ENCODE results near the gene MAN1A2. TPM values are rescaled to one million over a fixed set of nuclear protein-coding genes. Genes with fewer than 3 reads are reported as not detected.

Gene MAN1A2
- total and polyA plus RNA-seq, 2 experiments from 2014 or later = 24.7 to 45.0 TPM

- H3K36me3 ChIP-seq (replicated peaks; ENCODE audit: insufficient read depth, low read depth) = no peaks in the 10 kb centered on the region
- no peak overlapping the region for H3K27ac ChIP-seq
- H3K4me1 ChIP-seq (ENCODE audit: insufficient read depth) = peaks cover 12% of the 10 kb centered on the region
- no peaks in the 10 kb centered on the region for H4K20me1 ChIP-seq (ENCODE audit: insufficient read depth, poor library complexity, severe bottlenecking)
- H3K27me3 ChIP-seq = no peaks in the 10 kb centered on the region
- H3K9me2 ChIP-seq (replicated peaks; ENCODE audit: insufficient read depth) = no peaks in the 10 kb centered on the region
- no peaks in the 10 kb centered on the region for H3K79me2 ChIP-seq
- H3K4me2 ChIP-seq = no peak overlapping the region
- no peak overlapping the region for H3K4me3 ChIP-seq
- H3K9me3 ChIP-seq (ENCODE audit: low read depth) = no peaks in the 10 kb centered on the region
- TF ChIP-seq EZH2 (IDR thresholded peaks at IDR 0.05; ENCODE audit: borderline replicate concordance) = no peak
- no peak for TF ChIP-seq CTCF (IDR thresholded peaks at IDR 0.05; ENCODE audit: poor library complexity)
- no peak for TF ChIP-seq EZH2phosphoT487 (IDR thresholded peaks at IDR 0.05; ENCODE audit: low read depth, severe bottlenecking, unreplicated experiment)
- DNase-seq (ENCODE audit: low spot score) = no peak
- H2AFZ ChIP-seq = no peak overlapping the region
Measured at GRCh38 chr1:117327011-117327410, 40.2 kb upstream of the MAN1A2 start.

GRCh38 chr1:117335376-117336086 is 31.7 kb upstream of the MAN1A2 start:
- H3K27me3 ChIP-seq = no peaks in the 10 kb centered on the region
- no peaks in the 10 kb centered on the region for H3K36me3 ChIP-seq (replicated peaks; ENCODE audit: insufficient read depth, low read depth)
- H2AFZ ChIP-seq = no peak overlapping the region
- no peak for TF ChIP-seq CTCF (IDR thresholded peaks at IDR 0.05; ENCODE audit: poor library complexity)
- TF ChIP-seq EZH2phosphoT487 (IDR thresholded peaks at IDR 0.05; ENCODE audit: low read depth, severe bottlenecking, unreplicated experiment) = no peak
- no peak for TF ChIP-seq EZH2 (IDR thresholded peaks at IDR 0.05; ENCODE audit: borderline replicate concordance)
- no peaks in the 10 kb centered on the region for H3K9me3 ChIP-seq (ENCODE audit: low read depth)
- no peaks in the 10 kb centered on the region for H4K20me1 ChIP-seq (ENCODE audit: insufficient read depth, poor library complexity, severe bottlenecking)
- H3K9me2 ChIP-seq (replicated peaks; ENCODE audit: insufficient read depth) = no peaks in the 10 kb centered on the region
- no peak overlapping the region for H3K4me2 ChIP-seq
- no peak overlapping the region for H3K27ac ChIP-seq
- no peaks in the 10 kb centered on the region for H3K79me2 ChIP-seq
- WGBS (ENCODE audit: low lambda C conversion rate, missing lambda C conversion rate) = 78% methylated on average over 4 of the region's 4 CpGs
- peaks cover 10% of the 10 kb centered on the region for H3K4me1 ChIP-seq (ENCODE audit: insufficient read depth)
- no peak for DNase-seq (ENCODE audit: low spot score)
- H3K4me3 ChIP-seq = no peak overlapping the region

DNA sequence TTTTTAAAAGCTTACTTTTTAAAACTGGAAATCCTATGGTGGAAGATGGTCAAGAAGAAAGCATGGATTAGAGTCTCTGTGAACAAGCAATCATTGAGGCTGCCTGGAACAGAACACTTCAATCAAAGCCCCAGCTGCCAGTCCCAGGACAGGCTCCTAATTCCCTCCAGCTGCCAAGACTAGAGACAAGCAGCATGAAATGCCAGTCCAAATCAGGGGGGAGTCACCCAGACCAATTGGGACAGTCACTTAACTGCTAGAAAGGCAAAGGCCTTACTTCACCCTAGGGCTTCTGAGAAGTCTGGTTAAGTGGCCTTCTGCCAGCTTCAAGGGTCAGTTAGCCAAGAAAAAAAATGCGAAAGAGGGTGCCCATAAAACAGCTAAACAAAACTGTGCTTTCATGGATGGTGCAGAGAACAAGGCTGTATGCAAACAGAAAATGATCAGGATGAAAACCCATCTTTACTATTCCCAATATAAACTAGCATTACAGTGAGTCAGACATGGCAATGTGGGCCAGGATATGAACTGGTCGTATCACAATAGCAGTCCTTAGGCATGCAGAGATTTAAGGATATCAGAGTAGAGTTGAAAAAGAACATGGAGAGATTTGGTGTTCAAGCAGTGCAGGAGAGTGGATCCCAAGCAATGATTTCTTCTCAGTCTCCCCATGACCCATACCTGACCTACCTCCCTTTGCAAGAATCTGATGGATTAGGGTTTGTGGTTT is 31.0 kb upstream of the MAN1A2 start:
- Histone ChIP-seq H3K79me2 (no peaks in the 10 kb centered on the region), H3K9me3 (ENCODE audit: low read depth) (no peaks in the 10 kb centered on the region), H3K27me3 (no peaks in the 10 kb centered on the region), H3K4me1 (ENCODE audit: insufficient read depth) (peaks cover 15% of the 10 kb centered on the region), H4K20me1 (ENCODE audit: insufficient read depth, poor library complexity, severe bottlenecking) (no peaks in the 10 kb centered on the region), H3K4me3 (no peak overlapping the region), H2AFZ (no peak overlapping the region), H3K27ac (no peak overlapping the region), H3K36me3 (replicated peaks; ENCODE audit: insufficient read depth, low read depth) (no peaks in the 10 kb centered on the region), H3K9me2 (replicated peaks; ENCODE audit: insufficient read depth) (no peaks in the 10 kb centered on the region), H3K4me2 (no peak overlapping the region)
- TF ChIP-seq EZH2 (IDR thresholded peaks at IDR 0.05; ENCODE audit: borderline replicate concordance) (no peak), EZH2phosphoT487 (IDR thresholded peaks at IDR 0.05; ENCODE audit: low read depth, severe bottlenecking, unreplicated experiment) (no peak), CTCF (IDR thresholded peaks at IDR 0.05; ENCODE audit: poor library complexity) (no peak)
- no peak for DNase-seq (ENCODE audit: low spot score)
- WGBS (ENCODE audit: low lambda C conversion rate, missing lambda C conversion rate) = 38% methylated on average over 2 of the region's 2 CpGs

Measured in hepatocyte (in vitro differentiated cells).